GM19438 (cell line): Measurements from ENCODE around the gene NR3C1.

Experiments
- ATAC-seq: cut with Tn5 transposase; IDR thresholded peaks from one replicate; pipeline ENCODE4 v1.9.1; 2021; ENCODE audit warnings: low read depth; ENCODE audit not compliant: unreplicated experiment

Gene NR3C1

GRCh38 chr5:143399616-143400540 is 3.6 kb downstream of the NR3C1 start:
- no peak for ATAC-seq

DNA sequence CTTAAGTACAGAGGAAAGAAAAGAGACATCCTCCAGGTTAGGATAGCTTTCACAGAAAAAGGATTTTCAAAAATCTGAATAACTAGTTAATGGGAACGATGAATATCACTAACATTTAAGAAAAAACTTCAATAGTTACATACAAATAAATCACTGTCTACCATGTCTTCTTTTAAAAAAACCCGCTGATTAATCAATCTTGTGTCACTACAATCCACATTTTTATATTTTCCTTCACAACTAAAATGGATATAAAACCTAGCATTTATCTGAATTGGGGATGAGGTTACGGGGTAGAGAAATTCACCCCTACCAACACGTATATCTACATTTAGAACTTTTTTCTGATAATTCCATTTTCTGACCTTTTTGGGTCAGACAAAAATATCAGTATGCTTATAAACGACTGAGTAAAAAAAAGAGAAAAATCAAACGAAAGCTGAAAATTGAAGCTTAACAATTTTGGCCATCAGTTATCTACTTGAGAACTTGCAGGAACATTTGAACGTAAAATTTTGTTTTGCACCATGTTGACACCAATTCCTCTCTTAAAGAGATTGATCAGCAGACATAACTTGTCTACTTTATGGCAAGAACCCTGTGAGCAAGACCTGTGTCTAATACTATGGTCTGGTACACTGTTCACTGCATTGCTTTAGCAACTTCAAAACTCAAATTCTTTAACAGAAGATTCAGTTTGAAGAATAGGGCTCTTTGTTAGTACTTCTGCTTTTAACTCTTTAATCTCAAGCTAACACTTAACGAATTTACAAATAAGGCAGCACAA is 4.8 kb downstream of the NR3C1 start:
- no peak for ATAC-seq

DNA sequence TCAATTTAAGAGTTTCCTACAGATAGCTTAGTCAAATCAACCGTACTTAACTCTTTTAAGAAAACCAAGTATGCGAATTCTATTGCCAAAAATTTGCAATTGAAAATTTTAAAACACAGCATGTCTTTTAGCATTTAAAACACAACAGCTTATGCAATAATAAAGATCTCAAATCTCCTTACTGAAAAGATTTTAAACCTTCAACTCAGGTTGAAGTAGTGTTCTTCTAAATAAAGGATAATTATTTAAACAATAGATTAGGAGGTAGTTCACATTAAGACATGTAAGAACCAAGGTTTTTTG is 5.5 kb downstream of the NR3C1 start:
- ATAC-seq = no peak

GRCh38 chr5:143397302-143398052 is 6.0 kb downstream of the NR3C1 start:
- ATAC-seq = no peak

GRCh38 chr5:143396353-143396940 is 7.0 kb downstream of the NR3C1 start:
- no peak for ATAC-seq

- peak; percentile 42 for ATAC-seq
These were observed 7.7 kb downstream of the NR3C1 start for GRCh38 chr5:143395638-143396352.

DNA sequence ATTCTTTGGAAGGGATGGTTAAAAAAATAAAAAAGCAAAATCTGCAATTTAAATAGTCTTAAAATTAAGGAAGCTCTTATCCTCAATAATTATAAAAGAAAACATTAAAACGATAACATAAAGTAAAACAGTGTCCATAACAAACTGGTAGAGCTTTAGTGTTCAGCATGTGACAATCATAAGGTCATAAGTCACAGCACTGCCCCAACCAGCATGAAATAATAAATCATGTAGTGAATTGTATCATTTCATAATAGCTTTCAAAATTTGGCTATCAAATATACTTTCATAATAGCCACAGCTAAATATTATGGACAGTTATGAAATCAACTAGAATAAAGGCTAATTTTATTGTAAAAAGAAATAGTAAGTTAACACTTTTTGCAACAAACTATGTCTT is 10.0 kb downstream of the NR3C1 start:
- ATAC-seq = no peak

- ATAC-seq = no peak
These were observed 12.5 kb downstream of the NR3C1 start for GRCh38 chr5:143390941-143391340.

GRCh38 chr5:143390258-143390657 is 13.2 kb downstream of the NR3C1 start:
- no peak for ATAC-seq

- ATAC-seq = no peak
These were observed 16.8 kb downstream of the NR3C1 start for GRCh38 chr5:143386725-143387124.

DNA sequence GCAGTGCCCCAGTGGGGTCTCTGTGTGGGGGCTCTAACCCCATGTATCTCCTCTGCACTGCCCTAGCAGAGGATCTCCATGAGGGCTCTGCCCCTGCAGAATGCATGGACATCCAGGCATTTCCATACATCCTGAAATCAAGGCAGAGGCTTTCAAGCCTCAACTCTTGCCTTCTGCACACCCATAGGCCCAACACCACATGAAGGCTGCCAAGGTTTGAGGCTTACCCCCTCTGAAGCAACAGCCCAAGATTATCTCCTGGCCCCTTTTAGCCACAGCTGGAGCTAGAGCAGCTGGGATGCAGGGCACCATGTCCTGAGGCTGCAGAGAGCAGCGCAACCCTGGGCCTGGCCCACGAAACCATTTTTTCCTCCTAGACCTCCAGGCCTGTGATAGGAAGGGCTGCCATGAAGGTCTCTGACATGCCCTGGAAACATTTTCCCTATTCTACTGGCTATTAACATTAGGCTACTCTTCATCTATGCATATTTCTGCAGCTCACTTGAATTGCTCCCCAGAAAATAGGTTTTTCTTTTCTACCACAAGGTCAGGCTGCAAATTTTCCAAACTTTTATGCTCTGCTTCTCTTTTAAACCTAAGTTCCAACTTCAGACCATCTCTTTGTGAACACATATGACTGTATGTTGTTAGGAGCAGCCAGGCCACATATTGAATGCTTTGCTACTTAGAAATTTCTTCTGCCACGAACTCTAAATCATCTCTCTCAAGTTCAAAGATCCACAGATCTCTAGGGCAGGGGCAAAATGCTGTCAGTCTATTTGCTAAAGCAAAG is 18.4 kb downstream of the NR3C1 start:
- no peak for ATAC-seq

GRCh38 chr5:143383988-143384387 is 19.5 kb downstream of the NR3C1 start:
- no peak for ATAC-seq

- ATAC-seq = no peak
These were observed 23.9 kb downstream of the NR3C1 start for GRCh38 chr5:143379606-143380005.

DNA sequence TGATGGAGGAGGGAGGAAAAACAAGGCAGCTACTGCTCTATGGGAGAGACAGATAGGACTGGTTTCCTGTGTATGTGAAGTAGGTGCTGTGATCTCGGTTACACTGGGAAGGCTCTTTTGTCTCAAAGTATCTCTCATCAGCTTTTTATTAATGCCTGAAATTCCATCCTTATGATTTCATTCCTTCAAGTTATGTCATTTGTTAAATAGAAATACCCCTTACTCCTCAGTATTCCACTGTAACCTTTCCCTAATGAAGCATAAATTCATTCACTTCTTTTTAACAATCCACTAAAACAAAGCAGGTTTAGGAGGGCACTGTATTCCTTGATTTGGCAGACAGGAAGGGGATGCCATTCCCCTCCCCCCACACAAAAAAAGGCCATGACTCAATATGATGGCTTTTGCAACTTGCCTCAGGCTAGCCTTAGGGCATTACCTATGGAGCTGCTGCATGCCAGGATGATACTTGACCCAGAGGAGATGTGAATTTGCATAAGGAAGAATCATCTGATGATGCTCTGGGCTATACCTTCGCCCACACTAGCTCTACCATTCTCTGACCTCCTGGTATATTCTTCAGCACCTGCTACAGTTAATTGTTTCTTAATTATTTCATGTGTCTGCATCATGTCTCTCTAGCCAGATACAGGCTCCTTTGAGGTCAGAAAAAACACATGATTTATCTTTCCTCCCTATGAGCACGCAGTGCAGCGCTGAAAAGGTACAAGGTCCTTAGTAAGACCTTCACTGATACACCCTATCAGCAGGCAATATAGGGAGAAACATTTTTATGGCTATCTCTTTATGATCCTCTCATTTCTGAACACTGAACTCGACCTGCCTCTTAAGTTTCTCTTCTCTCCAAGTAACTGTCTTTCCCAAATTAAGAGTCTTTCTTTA is 26.3 kb downstream of the NR3C1 start:
- ATAC-seq = no peak

DNA sequence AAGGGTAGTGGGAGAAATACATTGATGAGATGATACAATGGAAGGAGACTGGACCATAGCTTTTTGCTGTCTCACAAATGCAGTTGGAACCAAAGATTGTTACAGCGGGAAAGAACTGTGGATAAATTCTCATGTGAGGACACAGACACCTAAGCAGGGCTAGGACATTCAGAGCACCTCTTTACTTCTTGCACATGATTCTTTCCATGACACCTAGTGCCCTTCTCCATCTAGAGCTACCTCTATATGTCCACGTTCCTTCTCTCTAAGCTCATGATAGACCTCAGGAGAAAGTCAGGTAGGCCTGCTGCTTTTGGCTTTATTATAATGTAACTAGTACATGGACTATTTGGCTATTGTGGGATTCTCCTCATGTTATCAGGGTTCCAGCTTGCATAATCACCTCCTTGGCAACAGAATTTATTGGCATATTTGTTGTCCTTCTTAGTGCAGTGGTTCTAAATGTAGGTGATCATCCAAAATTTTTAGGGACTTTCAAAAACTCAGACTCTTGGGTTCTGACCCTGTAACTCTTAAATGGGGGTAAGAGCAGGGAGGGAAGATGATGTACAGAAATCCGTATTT is 27.2 kb downstream of the NR3C1 start:
- no peak for ATAC-seq

DNA sequence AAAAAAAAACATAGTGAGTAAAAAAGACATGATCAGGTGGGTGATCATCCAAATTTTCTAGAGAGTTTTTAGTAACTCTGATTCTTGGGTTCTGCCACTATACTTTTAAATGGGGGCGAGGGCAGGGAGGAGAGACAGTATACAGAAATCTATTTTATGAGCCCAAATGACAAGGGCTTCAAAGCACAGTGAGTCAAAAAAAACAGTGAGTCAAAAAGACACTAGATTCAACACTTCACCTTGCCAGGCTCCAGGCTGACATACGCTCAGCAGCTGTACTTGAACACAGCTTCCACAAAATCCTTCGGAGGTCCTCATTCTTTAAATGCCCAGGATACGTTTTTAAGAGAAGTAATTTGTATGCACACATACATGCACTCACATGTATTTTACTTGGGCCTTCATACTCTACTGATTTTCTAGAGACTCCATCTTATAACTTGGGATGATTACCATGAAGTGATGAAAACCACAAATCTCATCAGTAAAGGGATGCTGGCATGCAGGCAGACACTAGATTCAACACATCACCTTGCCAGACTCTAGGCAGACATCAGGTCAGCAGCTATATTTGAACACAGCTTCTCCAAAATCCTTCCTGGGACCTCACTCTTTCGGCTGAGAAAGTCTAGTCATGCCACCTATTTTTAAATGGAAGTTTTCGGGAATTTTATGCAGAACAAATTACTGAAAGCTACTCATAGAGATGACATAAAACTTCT is 28.8 kb downstream of the NR3C1 start:
- no peak for ATAC-seq

- no peak for ATAC-seq
These were observed 30.4 kb downstream of the NR3C1 start for GRCh38 chr5:143373076-143373475.
